Esophagus muscularis mucosa (tissue), 4 donors: ENCODE data around the gene RAD51B. TPM values are rescaled to one million over a fixed set of nuclear protein-coding genes. Genes with fewer than 3 reads are reported as not detected.
"Not testable (repeated sequence)": the region's sequence is repeated elsewhere in the genome, so short reads cannot be mapped to it uniquely, and the experiment has no call there.

ENCODE experiments used
- DNase-seq: peaks from one replicate; pipeline ENCODE4 v3.0.0-alpha.2; 2017; ENCODE audit errors: extremely low spot score
- H3K27ac ChIP-seq, 4 donors: fragments of 200-600 bp; sonication (generic); replicated peaks in 1 of 4; 1 replicate in 3 of 4; 2 replicates in 1 of 4; pipeline ENCODE4 v1.5.1; 2016 to 2019; ENCODE audit warnings: mild to moderate bottlenecking in 1 of 4
- H3K27me3 ChIP-seq, 4 donors: fragments of 200-600 bp; sonication (generic); one replicate each; pipeline versions ENCODE4 v1.5.1 to v1.6.0; 2016 to 2019
- H3K36me3 ChIP-seq, 4 donors: fragments of 200-600 bp; sonication (generic); one replicate each; pipeline ENCODE4 v1.5.1; 2016 to 2019
- H3K4me1 ChIP-seq, 4 donors: fragments of 200-600 bp; sonication (generic); one replicate each; pipeline ENCODE4 v1.5.1; 2016 to 2019
- H3K4me3 ChIP-seq, 4 donors: fragments of 200-600 bp; sonication (generic); 1 replicate in 2 of 4; 2 replicates in 2 of 4; pipeline ENCODE4 v1.5.1; 2016 to 2019; ENCODE audit warnings: mild to moderate bottlenecking in 4 of 4, moderate library complexity in 1 of 4
- H3K9me3 ChIP-seq, 4 donors: fragments of 200-600 bp; sonication (generic); 1 replicate in 3 of 4; 2 replicates in 1 of 4; pipeline ENCODE4 v1.5.1; 2016 to 2019
- CTCF ChIP-seq, 3 experiments: fragments of 200-600 bp in 2 of 3; fragments of 450-650 bp in 1 of 3; sonication (generic) in 2 of 3; IDR thresholded peaks; one replicate each; pipeline ENCODE4 v1.5.1; 2017 to 2019; ENCODE audit warnings: antibody characterized with exemption in 3 of 3, mild to moderate bottlenecking in 2 of 3, moderate library complexity in 1 of 3
- EP300 ChIP-seq: sonication (generic); formaldehyde crosslinking; IDR thresholded peaks from one replicate; pipeline ENCODE4 v1.6.1; 2017; ENCODE audit warnings: antibody characterized with exemption
- POLR2A ChIP-seq: fragments of 450-650 bp; IDR thresholded peaks from one replicate; pipeline ENCODE4 v1.6.1; 2017; ENCODE audit warnings: antibody characterized with exemption, moderate library complexity, mild to moderate bottlenecking, low read depth
- POLR2AphosphoS5 ChIP-seq, 2 donors: sonication (generic); formaldehyde crosslinking; IDR thresholded peaks; one replicate each; pipeline ENCODE4 v1.6.1; 2017; ENCODE audit warnings: antibody characterized with exemption in 2 of 2
- WGBS: methylation state at CpG from one replicate; pipeline ENCODE4 v1.1.5; 2018; 5-methylcytosine and 5-hydroxymethylcytosine counted together
- intact Hi-C: fragments of 100-400 bp; cut with DNase I; formaldehyde crosslinking; loops from one replicate; pipeline ENCODE4 v1.15.1; 2023
- total RNA-seq, 4 donors: library from RNA; depleted of rRNA; stranded (reverse); fragments of >200 nt; gene quantifications; one replicate each; pipeline versions ENCODE4 v1.1.0 to v1.2.1, GENCODE V29; 2016

RAD51B gene
- total RNA-seq, 4 donors from 2014 or later, result 2.8 to 11.1 (median 5.1) TPM

GRCh38 chr14:68255693-68256178, 436.2 kb downstream of the RAD51B start:
- no peaks in the 10 kb centered on the region for H3K27me3 ChIP-seq
- intact Hi-C loops, result no loop called here
- H3K27ac ChIP-seq, result peak overlapping the region in 3 of 4 donors; percentile 10 to 49 (median 15)
- H3K36me3 ChIP-seq, result no peaks in the 10 kb centered on the region
- TF ChIP-seq POLR2A, result no peak
- H3K9me3 ChIP-seq, result no peaks in the 10 kb centered on the region
- 41% methylated on average over 1 of the region's 1 CpG for WGBS
- peaks cover 9 to 40% (median 30%) of the 10 kb centered on the region in 4 donors for H3K4me1 ChIP-seq
- DNase-seq, result no peak
- H3K4me3 ChIP-seq, result no peak overlapping the region

- intact Hi-C loops, result no loop called here
- Histone ChIP-seq H3K9me3 (no peaks in the 10 kb centered on the region), H3K36me3 (no peaks in the 10 kb centered on the region), H3K4me1 (peaks cover 0 to 32% (median 28%) of the 10 kb centered on the region in 4 donors), H3K27ac (no peak overlapping the region), H3K27me3 (no peaks in the 10 kb centered on the region), H3K4me3 (no peak overlapping the region)
- TF ChIP-seq EP300, result no peak
- TF ChIP-seq POLR2AphosphoS5 (IDR thresholded peaks at IDR 0.05), result no peak
- no peak for TF ChIP-seq CTCF (IDR thresholded peaks at IDR 0.05)
- no peak for TF ChIP-seq POLR2A
- 98% methylated on average over 4 of the region's 4 CpGs for WGBS
- no peak for DNase-seq
Observed at GRCh38 chr14:68257969-68258368, 438.4 kb downstream of the RAD51B start.

GRCh38 chr14:68258995-68259394, 439.4 kb downstream of the RAD51B start:
- H3K9me3 ChIP-seq, H3K4me3 ChIP-seq, H3K27me3 ChIP-seq, H3K27ac ChIP-seq, DNase-seq, H3K36me3 ChIP-seq, intact Hi-C loops: not testable (repeated sequence)
- WGBS, result 79% methylated on average over 2 of the region's 2 CpGs
- peaks cover 0 to 32% (median 28%) of the 10 kb centered on the region in 4 donors for H3K4me1 ChIP-seq

- H3K4me1 ChIP-seq, result peaks cover 0 to 32% (median 26%) of the 10 kb centered on the region in 4 donors
- peak overlapping the region in 2 of 4 donors; percentile 51 to 64 for H3K27ac ChIP-seq
- no peak for DNase-seq
- no peak overlapping the region for H3K4me3 ChIP-seq
- TF ChIP-seq CTCF (IDR thresholded peaks at IDR 0.05) (no peak), POLR2A (no peak)
- H3K36me3 ChIP-seq, result no peaks in the 10 kb centered on the region
- intact Hi-C loops, result loop anchor here (10.0 kb wide), 1 partner anchor 115 kb away; no protein-coding TSS in a partner anchor
- no peaks in the 10 kb centered on the region for H3K27me3 ChIP-seq
- WGBS, result 77% methylated on average over 2 of the region's 2 CpGs
- H3K9me3 ChIP-seq, result no peaks in the 10 kb centered on the region
Observed at GRCh38 chr14:68260121-68260520, 440.5 kb downstream of the RAD51B start.

- H3K36me3 ChIP-seq, result no peaks in the 10 kb centered on the region
- peaks cover 0 to 21% (median 18%) of the 10 kb centered on the region in 4 donors for H3K4me1 ChIP-seq
- no peaks in the 10 kb centered on the region for H3K27me3 ChIP-seq
- intact Hi-C loops, result loop anchor here (10.0 kb wide), 1 partner anchor 114 kb away; no protein-coding TSS in a partner anchor
- H3K9me3 ChIP-seq, result no peaks in the 10 kb centered on the region
- H3K4me3 ChIP-seq, result no peak overlapping the region
- TF ChIP-seq EP300, result no peak
- TF ChIP-seq POLR2A, result no peak
- no peak for TF ChIP-seq POLR2AphosphoS5 (IDR thresholded peaks at IDR 0.05)
- TF ChIP-seq CTCF (IDR thresholded peaks at IDR 0.05), result no peak
- peak overlapping the region in 3 of 4 donors; percentile 45 to 64 (median 51) for H3K27ac ChIP-seq
- DNase-seq, result no peak
- 46% methylated on average over 10 of the region's 10 CpGs for WGBS
Observed at GRCh38 chr14:68261092-68261842, 441.7 kb downstream of the RAD51B start.
